HEK293 (cell line): ENCODE data around the gene MNT.

Experiments
- BCL11A ChIP-seq: fragments of 450-650 bp; formaldehyde crosslinking; IDR thresholded peaks from 2 replicates; pipeline ENCODE4 v1.5.1; 2016; ENCODE audit warnings: low read depth, missing biosample characterization, missing genetic modification characterization
- HOXC10 ChIP-seq: sonication (generic); formaldehyde crosslinking; IDR thresholded peaks from 2 replicates; pipeline ENCODE4 v1.8.1; 2023; ENCODE audit warnings: mild to moderate bottlenecking, missing genetic modification reagents
- REPIN1 ChIP-seq: fragments of 450-650 bp; formaldehyde crosslinking; IDR thresholded peaks from 2 replicates; pipeline ENCODE4 v1.5.1; 2017; ENCODE audit warnings: missing biosample characterization, missing genetic modification characterization, low read depth
- TRIM28 ChIP-seq: IDR thresholded peaks from 2 replicates; pipeline ENCODE4 v1.6.1; 2011; ENCODE audit warnings: low read length, control low read depth, borderline replicate concordance
- ZBTB48 ChIP-seq: fragments of 450-650 bp; formaldehyde crosslinking; IDR thresholded peaks from 2 replicates; pipeline ENCODE4 v1.5.1; 2016; ENCODE audit warnings: missing biosample characterization, missing genetic modification characterization
- ZBTB8A ChIP-seq: fragments of 450-650 bp; formaldehyde crosslinking; IDR thresholded peaks from 2 replicates; pipeline ENCODE4 v1.5.1; 2016; ENCODE audit warnings: missing biosample characterization, missing genetic modification characterization
- ZFP41 ChIP-seq: fragments of 450-650 bp; formaldehyde crosslinking; IDR thresholded peaks from 2 replicates; pipeline ENCODE4 v1.5.1; 2016; ENCODE audit warnings: missing biosample characterization, missing genetic modification characterization, borderline replicate concordance
- ZNF138 ChIP-seq: fragments of 450-650 bp; formaldehyde crosslinking; IDR thresholded peaks from 2 replicates; pipeline ENCODE4 v1.5.1; 2016; ENCODE audit warnings: missing biosample characterization, missing genetic modification characterization, borderline replicate concordance
- ZNF146 ChIP-seq: fragments of 450-650 bp; formaldehyde crosslinking; IDR thresholded peaks from 2 replicates; pipeline ENCODE4 v1.5.1; 2016; ENCODE audit warnings: missing biosample characterization, missing genetic modification characterization
- ZNF16 ChIP-seq: fragments of 450-650 bp; formaldehyde crosslinking; IDR thresholded peaks from 2 replicates; pipeline ENCODE4 v1.5.1; 2016; ENCODE audit warnings: low read depth, missing biosample characterization, missing genetic modification characterization
- ZNF202 ChIP-seq: fragments of 450-650 bp; formaldehyde crosslinking; IDR thresholded peaks from 2 replicates; pipeline ENCODE4 v1.5.1; 2016; ENCODE audit warnings: missing biosample characterization, missing genetic modification characterization, borderline replicate concordance
- ZNF335 ChIP-seq: fragments of 450-650 bp; formaldehyde crosslinking; conservative IDR thresholded peaks from 2 replicates; pipeline ENCODE4 v1.5.1; 2016; ENCODE audit warnings: missing biosample characterization, missing genetic modification characterization
- ZNF433 ChIP-seq: fragments of 450-650 bp; formaldehyde crosslinking; IDR thresholded peaks from 2 replicates; pipeline ENCODE4 v1.5.1; 2016; ENCODE audit warnings: missing biosample characterization, missing genetic modification characterization, low read depth
- ZNF488 ChIP-seq: fragments of 450-650 bp; formaldehyde crosslinking; IDR thresholded peaks from 2 replicates; pipeline ENCODE4 v1.5.1; 2016; ENCODE audit warnings: missing biosample characterization, missing genetic modification characterization
- ZNF529 ChIP-seq: fragments of 450-650 bp; formaldehyde crosslinking; IDR thresholded peaks from 2 replicates; pipeline ENCODE4 v1.5.1; 2017; ENCODE audit warnings: missing genetic modification characterization, missing biosample characterization; ENCODE audit not compliant: insufficient replicate concordance
- ZNF530 ChIP-seq: fragments of 450-650 bp; formaldehyde crosslinking; IDR thresholded peaks from 2 replicates; pipeline ENCODE4 v1.5.1; 2016; ENCODE audit warnings: low read depth, missing biosample characterization, missing genetic modification characterization
- ZNF626 ChIP-seq: fragments of 450-650 bp; sonication (Bioruptor Pico); formaldehyde crosslinking; IDR thresholded peaks from 2 replicates; pipeline ENCODE4 v1.5.1; 2018; ENCODE audit warnings: missing biosample characterization, missing genetic modification characterization, inconsistent platforms
- ZNF707 ChIP-seq: fragments of 450-650 bp; formaldehyde crosslinking; IDR thresholded peaks from 2 replicates; pipeline ENCODE4 v1.5.1; 2016; ENCODE audit warnings: missing biosample characterization, missing genetic modification characterization
- TF ChIP-seq, protein P1 (sequence below): fragments of 450-650 bp; formaldehyde crosslinking; conservative IDR thresholded peaks from 2 replicates; pipeline ENCODE4 v1.5.1; 2016; ENCODE audit warnings: low read depth, missing biosample characterization, missing genetic modification characterization
- TF ChIP-seq, protein P2 (sequence below): fragments of 450-650 bp; formaldehyde crosslinking; IDR thresholded peaks from 2 replicates; pipeline ENCODE4 v1.5.1; 2016; ENCODE audit warnings: missing biosample characterization, missing genetic modification characterization
- TF ChIP-seq, protein P3 (sequence below): fragments of 450-650 bp; formaldehyde crosslinking; IDR thresholded peaks from 2 replicates; pipeline ENCODE4 v1.5.1; 2016; ENCODE audit warnings: missing biosample characterization, missing genetic modification characterization
- TF ChIP-seq, protein P4 (sequence below): fragments of 450-650 bp; formaldehyde crosslinking; IDR thresholded peaks from 2 replicates; pipeline ENCODE4 v1.5.1; 2016; ENCODE audit warnings: missing biosample characterization, missing genetic modification characterization
- TF ChIP-seq, protein P5 (sequence below): fragments of 450-650 bp; formaldehyde crosslinking; conservative IDR thresholded peaks from 2 replicates; pipeline ENCODE4 v1.5.1; 2016; ENCODE audit warnings: low read depth, missing biosample characterization, missing genetic modification characterization

Gene MNT

GRCh38 chr17:2393174-2393953, 7.5 kb downstream of the MNT start (continued):
- TF ChIP-seq, protein P1, sequence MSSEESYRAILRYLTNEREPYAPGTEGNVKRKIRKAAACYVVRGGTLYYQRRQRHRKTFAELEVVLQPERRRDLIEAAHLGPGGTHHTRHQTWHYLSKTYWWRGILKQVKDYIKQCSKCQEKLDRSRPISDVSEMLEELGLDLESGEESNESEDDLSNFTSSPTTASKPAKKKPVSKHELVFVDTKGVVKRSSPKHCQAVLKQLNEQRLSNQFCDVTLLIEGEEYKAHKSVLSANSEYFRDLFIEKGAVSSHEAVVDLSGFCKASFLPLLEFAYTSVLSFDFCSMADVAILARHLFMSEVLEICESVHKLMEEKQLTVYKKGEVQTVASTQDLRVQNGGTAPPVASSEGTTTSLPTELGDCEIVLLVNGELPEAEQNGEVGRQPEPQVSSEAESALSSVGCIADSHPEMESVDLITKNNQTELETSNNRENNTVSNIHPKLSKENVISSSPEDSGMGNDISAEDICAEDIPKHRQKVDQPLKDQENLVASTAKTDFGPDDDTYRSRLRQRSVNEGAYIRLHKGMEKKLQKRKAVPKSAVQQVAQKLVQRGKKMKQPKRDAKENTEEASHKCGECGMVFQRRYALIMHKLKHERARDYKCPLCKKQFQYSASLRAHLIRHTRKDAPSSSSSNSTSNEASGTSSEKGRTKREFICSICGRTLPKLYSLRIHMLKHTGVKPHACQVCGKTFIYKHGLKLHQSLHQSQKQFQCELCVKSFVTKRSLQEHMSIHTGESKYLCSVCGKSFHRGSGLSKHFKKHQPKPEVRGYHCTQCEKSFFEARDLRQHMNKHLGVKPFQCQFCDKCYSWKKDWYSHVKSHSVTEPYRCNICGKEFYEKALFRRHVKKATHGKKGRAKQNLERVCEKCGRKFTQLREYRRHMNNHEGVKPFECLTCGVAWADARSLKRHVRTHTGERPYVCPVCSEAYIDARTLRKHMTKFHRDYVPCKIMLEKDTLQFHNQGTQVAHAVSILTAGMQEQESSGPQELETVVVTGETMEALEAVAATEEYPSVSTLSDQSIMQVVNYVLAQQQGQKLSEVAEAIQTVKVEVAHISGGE (tag by site-specific recombination) = no peak; the same call in 1 of the 2 replicates
- TF ChIP-seq ZNF138 (tag by site-specific recombination) (no peak), TRIM28 (no peak), REPIN1 (no peak), ZNF433 (tag by site-specific recombination) (no peak), ZNF626 (tag by site-specific recombination) (no peak), ZBTB48 (peak; percentile 28; the same call in 1 of the 2 replicates), ZFP41 (tag by site-specific recombination) (no peak), ZNF530 (tag by site-specific recombination) (no peak), ZNF707 (tag by site-specific recombination) (no peak), ZBTB8A (tag by site-specific recombination) (peak; percentile 92), ZNF146 (tag by site-specific recombination) (peak; percentile 28; the same call in 1 of the 2 replicates), ZNF16 (tag by site-specific recombination) (no peak), ZNF202 (tag by site-specific recombination) (no peak), ZNF529 (tag by site-specific recombination) (no peak), ZNF335 (peak; percentile 95), HOXC10 (no peak), BCL11A (tag by site-specific recombination) (no peak), ZNF488 (no peak)
- TF ChIP-seq, protein P2, sequence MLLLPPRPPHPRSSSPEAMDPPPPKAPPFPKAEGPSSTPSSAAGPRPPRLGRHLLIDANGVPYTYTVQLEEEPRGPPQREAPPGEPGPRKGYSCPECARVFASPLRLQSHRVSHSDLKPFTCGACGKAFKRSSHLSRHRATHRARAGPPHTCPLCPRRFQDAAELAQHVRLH (tag by site-specific recombination) = peak; percentile 49; the same call in 1 of the 2 replicates
- TF ChIP-seq, protein P3, sequence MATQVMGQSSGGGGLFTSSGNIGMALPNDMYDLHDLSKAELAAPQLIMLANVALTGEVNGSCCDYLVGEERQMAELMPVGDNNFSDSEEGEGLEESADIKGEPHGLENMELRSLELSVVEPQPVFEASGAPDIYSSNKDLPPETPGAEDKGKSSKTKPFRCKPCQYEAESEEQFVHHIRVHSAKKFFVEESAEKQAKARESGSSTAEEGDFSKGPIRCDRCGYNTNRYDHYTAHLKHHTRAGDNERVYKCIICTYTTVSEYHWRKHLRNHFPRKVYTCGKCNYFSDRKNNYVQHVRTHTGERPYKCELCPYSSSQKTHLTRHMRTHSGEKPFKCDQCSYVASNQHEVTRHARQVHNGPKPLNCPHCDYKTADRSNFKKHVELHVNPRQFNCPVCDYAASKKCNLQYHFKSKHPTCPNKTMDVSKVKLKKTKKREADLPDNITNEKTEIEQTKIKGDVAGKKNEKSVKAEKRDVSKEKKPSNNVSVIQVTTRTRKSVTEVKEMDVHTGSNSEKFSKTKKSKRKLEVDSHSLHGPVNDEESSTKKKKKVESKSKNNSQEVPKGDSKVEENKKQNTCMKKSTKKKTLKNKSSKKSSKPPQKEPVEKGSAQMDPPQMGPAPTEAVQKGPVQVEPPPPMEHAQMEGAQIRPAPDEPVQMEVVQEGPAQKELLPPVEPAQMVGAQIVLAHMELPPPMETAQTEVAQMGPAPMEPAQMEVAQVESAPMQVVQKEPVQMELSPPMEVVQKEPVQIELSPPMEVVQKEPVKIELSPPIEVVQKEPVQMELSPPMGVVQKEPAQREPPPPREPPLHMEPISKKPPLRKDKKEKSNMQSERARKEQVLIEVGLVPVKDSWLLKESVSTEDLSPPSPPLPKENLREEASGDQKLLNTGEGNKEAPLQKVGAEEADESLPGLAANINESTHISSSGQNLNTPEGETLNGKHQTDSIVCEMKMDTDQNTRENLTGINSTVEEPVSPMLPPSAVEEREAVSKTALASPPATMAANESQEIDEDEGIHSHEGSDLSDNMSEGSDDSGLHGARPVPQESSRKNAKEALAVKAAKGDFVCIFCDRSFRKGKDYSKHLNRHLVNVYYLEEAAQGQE (tag by site-specific recombination) = no peak
- TF ChIP-seq, protein P4, sequence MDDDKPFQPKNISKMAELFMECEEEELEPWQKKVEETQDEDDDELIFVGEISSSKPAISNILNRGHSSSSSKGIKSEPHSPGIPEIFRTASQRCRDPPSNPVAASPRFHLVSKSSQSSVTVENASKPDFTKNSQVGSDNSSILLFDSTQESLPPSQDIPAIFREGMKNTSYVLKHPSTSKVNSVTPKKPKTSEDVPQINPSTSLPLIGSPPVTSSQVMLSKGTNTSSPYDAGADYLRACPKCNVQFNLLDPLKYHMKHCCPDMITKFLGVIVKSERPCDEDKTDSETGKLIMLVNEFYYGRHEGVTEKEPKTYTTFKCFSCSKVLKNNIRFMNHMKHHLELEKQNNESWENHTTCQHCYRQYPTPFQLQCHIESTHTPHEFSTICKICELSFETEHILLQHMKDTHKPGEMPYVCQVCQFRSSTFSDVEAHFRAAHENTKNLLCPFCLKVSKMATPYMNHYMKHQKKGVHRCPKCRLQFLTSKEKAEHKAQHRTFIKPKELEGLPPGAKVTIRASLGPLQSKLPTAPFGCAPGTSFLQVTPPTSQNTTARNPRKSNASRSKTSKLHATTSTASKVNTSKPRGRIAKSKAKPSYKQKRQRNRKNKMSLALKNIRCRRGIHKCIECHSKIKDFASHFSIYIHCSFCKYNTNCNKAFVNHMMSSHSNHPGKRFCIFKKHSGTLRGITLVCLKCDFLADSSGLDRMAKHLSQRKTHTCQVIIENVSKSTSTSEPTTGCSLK (tag by site-specific recombination) = no peak
- TF ChIP-seq, protein P5, sequence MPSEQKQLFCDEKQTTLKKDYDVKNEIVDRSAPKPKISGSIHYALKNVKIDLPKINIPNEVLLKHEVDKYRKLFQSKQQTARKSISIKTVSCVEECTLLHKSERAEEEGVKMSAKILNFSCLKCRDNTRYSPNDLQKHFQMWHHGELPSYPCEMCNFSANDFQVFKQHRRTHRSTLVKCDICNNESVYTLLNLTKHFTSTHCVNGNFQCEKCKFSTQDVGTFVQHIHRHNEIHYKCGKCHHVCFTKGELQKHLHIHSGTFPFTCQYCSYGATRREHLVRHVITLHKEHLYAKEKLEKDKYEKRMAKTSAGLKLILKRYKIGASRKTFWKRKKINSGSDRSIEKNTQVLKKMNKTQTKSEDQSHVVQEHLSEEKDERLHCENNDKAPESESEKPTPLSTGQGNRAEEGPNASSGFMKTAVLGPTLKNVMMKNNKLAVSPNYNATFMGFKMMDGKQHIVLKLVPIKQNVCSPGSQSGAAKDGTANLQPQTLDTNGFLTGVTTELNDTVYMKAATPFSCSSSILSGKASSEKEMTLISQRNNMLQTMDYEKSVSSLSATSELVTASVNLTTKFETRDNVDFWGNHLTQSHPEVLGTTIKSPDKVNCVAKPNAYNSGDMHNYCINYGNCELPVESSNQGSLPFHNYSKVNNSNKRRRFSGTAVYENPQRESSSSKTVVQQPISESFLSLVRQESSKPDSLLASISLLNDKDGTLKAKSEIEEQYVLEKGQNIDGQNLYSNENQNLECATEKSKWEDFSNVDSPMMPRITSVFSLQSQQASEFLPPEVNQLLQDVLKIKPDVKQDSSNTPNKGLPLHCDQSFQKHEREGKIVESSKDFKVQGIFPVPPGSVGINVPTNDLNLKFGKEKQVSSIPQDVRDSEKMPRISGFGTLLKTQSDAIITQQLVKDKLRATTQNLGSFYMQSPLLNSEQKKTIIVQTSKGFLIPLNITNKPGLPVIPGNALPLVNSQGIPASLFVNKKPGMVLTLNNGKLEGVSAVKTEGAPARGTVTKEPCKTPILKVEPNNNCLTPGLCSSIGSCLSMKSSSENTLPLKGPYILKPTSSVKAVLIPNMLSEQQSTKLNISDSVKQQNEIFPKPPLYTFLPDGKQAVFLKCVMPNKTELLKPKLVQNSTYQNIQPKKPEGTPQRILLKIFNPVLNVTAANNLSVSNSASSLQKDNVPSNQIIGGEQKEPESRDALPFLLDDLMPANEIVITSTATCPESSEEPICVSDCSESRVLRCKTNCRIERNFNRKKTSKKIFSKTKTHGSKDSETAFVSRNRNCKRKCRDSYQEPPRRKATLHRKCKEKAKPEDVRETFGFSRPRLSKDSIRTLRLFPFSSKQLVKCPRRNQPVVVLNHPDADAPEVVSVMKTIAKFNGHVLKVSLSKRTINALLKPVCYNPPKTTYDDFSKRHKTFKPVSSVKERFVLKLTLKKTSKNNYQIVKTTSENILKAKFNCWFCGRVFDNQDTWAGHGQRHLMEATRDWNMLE (tag by site-specific recombination) = no peak
